IPS DF 6.9 (cell line): ENCODE results near the gene SMCO2.

Experiments
- DNase-seq: peaks from one replicate; pipeline ENCODE4 v3.0.0-alpha.2; 2013; ENCODE audit warnings: low read depth, low spot score
- H3K27ac ChIP-seq: one replicate; pipeline ENCODE4 v1.5.1; 2013; ENCODE audit warnings: low read length, control low read depth
- H3K27me3 ChIP-seq: 2 replicates; pipeline ENCODE4 v1.6.1; 2013; ENCODE audit warnings: mild to moderate bottlenecking, low read length; ENCODE audit not compliant: control insufficient read depth, insufficient read depth
- H3K36me3 ChIP-seq: 2 replicates; pipeline ENCODE4 v1.6.1; 2013; ENCODE audit warnings: low read length; ENCODE audit not compliant: control insufficient read depth, insufficient read depth
- H3K4me1 ChIP-seq: 2 replicates; pipeline ENCODE4 v1.6.1; 2013; ENCODE audit warnings: low read length; ENCODE audit not compliant: control insufficient read depth, insufficient read depth
- H3K4me3 ChIP-seq: 2 replicates; pipeline ENCODE4 v1.5.1; 2013; ENCODE audit warnings: mild to moderate bottlenecking, low read length
- H3K9me3 ChIP-seq: 2 replicates; pipeline ENCODE4 v1.6.1; 2013; ENCODE audit warnings: low read length, inconsistent platforms; ENCODE audit not compliant: control insufficient read depth, insufficient read depth
- WGBS: extraction: QIAGEN DNeasy Blood & Tissue Kit; methylation state at CpG from one replicate; pipeline ENCODE4 v1.1.7; 2013; ENCODE audit warnings: mixed read lengths, missing lambda C conversion rate; ENCODE audit not compliant: insufficient read length, insufficient coverage; 5-methylcytosine and 5-hydroxymethylcytosine counted together

SMCO2 gene

DNA sequence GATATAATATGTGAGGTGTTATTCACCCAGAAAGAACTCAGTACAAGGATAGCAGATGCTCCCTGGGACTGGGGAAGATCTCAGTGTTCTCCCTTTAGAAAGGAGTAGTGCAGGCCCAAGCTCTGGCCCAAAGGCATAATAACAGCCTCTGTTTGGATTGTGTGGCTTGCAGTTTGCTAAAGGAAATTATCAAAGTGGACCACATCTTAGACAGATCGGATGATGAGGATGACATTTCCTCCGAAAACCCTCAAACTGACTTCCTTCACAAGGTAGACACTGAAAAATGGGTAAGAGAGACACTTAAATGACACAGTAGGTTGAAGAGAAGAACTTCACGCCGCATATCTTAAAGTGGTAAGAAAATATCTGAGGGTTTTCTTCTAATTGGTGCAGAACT is 26.1 kb downstream of the SMCO2 start:
- Histone ChIP-seq H3K36me3 (no peaks in the 10 kb centered on the region), H3K4me1 (no peaks in the 10 kb centered on the region), H3K27ac (no peak overlapping the region), H3K27me3 (no peaks in the 10 kb centered on the region), H3K9me3 (no peaks in the 10 kb centered on the region), H3K4me3 (no peak overlapping the region)
- no CpG with 5 or more reads among the region's 4 CpGs for WGBS
- no peak for DNase-seq

DNA sequence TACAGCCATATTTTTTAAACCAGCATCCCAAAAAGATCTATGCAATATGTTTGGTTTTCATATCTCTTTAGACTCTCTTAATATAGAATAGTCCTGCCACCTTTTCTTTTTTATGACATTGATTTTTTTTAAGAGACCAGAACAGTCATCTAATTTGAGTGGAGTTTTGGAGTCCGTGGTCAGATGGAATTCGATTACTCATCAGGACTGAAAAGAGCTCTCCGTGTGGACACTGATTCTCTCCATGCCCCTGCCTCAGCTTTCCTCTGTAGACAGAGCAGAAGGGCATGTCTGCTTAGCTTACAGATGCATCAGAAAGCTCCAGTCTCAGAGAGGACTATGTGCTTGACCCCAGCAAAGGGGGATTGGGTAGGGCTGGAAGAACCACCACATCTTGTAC is 27.8 kb downstream of the SMCO2 start:
- Histone ChIP-seq H3K4me3 (no peak overlapping the region), H3K9me3 (no peaks in the 10 kb centered on the region), H3K27me3 (no peaks in the 10 kb centered on the region), H3K4me1 (no peaks in the 10 kb centered on the region), H3K27ac (no peak overlapping the region), H3K36me3 (no peaks in the 10 kb centered on the region)
- no CpG with 5 or more reads among the region's 3 CpGs for WGBS
- DNase-seq: no peak

DNA sequence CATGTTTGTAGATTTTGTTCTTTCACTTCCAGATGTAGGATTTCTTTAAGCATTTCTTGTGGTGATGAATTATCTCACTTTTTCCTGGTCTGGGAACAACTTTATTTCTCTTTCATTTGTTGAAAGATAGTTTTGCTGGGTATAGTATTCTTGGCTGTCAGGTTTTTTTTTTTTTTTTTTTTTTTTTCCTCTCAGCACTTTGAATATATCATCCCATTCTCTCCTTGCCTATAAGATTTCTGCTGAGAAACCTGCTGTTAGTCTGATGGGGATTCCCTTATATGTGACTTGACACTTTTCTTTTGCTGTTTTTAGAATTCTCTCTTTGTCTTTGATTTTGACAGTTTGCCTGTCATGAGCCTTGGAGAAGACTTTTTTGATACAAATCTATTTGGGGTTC is 30.5 kb downstream of the SMCO2 start:
- no peak for DNase-seq
- Histone ChIP-seq H3K4me1 (no peaks in the 10 kb centered on the region), H3K27ac (no peak overlapping the region), H3K9me3 (no peaks in the 10 kb centered on the region), H3K36me3 (no peaks in the 10 kb centered on the region), H3K4me3 (no peak overlapping the region), H3K27me3 (no peaks in the 10 kb centered on the region)

DNA sequence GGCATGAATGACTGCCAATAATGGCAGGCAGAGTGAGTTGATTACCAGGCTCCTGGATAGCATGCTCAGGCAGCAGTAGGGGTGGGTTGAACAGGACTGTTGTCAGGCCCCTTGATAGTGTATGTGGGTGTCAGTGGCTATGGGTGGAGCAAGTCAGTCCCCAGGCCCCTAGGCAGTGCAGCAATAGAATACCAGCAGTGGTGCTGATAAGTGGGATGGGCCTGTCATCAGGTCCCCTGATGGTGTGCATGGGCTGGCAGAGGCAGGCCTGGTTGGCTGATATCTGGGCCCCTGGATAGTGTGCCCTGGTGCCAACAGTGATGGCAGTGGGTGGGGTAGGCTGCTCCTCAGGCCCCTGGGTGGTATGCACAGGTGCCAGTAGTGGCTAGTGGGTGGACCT is 32.4 kb downstream of the SMCO2 start:
- Histone ChIP-seq H3K4me1 (no peaks in the 10 kb centered on the region), H3K4me3 (no peak overlapping the region), H3K27ac (no peak overlapping the region), H3K27me3 (no peaks in the 10 kb centered on the region), H3K36me3 (no peaks in the 10 kb centered on the region), H3K9me3 (no peaks in the 10 kb centered on the region)
- no peak for DNase-seq

DNA sequence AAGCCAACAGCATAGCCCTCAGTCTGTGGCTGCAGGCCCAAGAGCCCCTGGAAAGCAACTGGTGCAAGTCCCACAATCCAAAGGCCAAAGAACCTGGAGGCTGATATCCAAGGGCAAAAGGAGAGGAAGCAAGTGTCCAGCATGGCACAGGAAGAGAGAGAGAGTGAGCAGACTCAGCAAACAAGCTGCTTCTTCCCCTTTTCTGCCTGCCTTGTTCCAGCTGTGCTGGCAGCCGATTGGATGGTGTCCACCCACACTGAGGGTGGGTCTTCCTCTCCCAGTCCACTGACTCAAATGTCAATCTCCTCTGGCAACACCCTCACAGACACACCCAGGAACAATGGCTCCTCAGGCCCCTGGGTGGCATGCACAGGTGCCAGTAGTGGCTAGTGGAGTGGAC is 33.5 kb downstream of the SMCO2 start:
- no peak overlapping the region for H3K27ac ChIP-seq
- no peaks in the 10 kb centered on the region for H3K36me3 ChIP-seq
- no peak overlapping the region for H3K4me3 ChIP-seq
- no peaks in the 10 kb centered on the region for H3K4me1 ChIP-seq
- DNase-seq: no peak
- no peaks in the 10 kb centered on the region for H3K9me3 ChIP-seq
- H3K27me3 ChIP-seq: no peaks in the 10 kb centered on the region
- WGBS: no CpG with 5 or more reads among the region's 1 CpG

DNA sequence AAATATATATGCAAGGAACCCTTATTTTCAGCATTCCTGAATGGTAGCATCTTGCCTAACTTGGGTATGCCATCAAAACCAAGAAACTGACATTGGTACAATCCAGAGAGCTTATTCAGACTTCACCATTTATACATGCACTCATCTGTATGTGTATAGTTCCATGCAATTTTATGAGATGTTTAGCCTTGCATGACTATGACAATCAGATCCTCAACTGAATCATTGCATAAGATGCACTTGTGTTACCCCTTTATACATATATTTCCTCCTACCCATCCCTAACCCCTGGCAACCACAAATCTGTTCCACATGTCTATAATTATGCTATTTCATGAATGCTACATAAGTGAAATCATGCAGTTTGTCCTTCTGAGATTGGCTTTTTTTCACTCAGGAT is 40.4 kb downstream of the SMCO2 start:
- no peak overlapping the region for H3K27ac ChIP-seq
- no peaks in the 10 kb centered on the region for H3K9me3 ChIP-seq
- no peak overlapping the region for H3K4me3 ChIP-seq
- H3K4me1 ChIP-seq: no peaks in the 10 kb centered on the region
- no peak for DNase-seq
- H3K27me3 ChIP-seq: no peaks in the 10 kb centered on the region
- no peaks in the 10 kb centered on the region for H3K36me3 ChIP-seq

DNA sequence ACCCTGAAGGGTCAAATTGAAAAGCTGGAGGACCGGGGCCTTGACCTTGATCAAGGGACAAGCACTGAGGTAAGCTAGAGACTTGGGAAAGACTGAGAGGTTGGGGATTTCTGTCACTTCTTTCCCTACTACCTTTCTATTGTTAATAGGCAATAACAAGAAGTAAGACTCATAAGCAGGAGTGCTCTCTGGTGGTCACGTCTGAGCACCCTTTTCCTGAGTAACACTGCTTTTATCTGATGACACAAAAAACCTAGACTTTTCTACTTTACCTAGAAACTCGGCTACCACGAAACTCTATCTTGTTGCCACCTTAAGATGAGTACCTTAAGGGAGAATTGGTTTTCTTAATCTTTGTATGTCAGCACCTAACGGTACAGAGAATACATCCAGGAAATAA is 41.9 kb downstream of the SMCO2 start:
- Histone ChIP-seq H3K4me3 (no peak overlapping the region), H3K9me3 (no peaks in the 10 kb centered on the region), H3K27ac (no peak overlapping the region), H3K27me3 (no peaks in the 10 kb centered on the region), H3K4me1 (no peaks in the 10 kb centered on the region), H3K36me3 (no peaks in the 10 kb centered on the region)
- no CpG with 5 or more reads among the region's 5 CpGs for WGBS
- DNase-seq: no peak

DNA sequence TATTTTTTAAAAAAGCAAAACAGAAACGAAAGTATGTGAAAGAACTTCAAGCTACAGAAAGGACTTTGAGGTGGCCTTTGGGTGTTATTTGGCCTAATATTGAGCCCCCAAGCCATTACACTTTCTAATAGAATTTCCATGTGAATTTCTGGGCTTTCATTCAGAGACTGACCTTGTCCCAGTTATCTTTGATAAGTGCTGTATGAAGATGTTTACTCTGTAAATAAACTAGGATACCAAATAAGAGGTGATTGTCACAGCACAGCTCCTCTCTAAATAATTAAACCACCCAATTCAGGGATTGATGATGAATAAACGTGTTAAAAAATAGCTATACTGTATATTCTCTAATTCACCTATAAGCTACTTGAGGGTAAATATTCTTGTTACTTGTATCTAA is 44.7 kb downstream of the SMCO2 start:
- no peak overlapping the region for H3K27ac ChIP-seq
- H3K27me3 ChIP-seq: no peaks in the 10 kb centered on the region
- H3K9me3 ChIP-seq: no peaks in the 10 kb centered on the region
- H3K4me3 ChIP-seq: no peak overlapping the region
- DNase-seq: no peak
- no peaks in the 10 kb centered on the region for H3K36me3 ChIP-seq
- H3K4me1 ChIP-seq: no peaks in the 10 kb centered on the region
- 100% methylated on average over 1 of the region's 2 CpGs for WGBS

DNA sequence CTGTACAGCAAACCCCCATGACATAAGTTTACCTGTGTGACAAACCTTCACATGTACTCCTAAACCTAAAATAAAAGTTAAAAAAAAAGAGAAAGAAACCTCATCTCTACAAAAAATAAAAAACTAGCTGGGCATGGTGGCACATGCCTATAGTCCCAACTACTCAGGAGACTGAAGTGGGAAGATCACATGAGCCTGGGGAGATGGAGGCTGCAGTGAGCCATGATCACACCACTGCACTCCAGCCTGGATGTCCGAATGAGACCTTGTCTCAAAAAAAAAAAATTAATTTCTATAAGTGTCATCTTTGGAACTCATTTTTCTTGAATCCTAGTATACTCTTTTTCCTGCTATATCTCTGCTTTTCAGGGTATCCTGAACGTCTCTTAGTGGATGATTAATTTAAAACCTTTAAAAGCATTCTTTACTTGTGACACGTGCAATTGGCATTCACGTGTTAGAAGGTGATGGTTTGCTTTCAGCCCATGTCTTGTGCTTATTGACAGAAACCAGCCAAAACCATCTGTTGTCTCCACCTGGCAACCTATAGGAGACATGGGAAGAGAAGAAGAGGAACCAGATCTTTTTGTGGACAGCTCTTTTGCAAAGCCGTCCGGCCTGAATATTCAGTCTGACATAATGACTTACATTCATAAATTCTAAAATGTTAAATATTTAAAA is 46.9 kb downstream of the SMCO2 start:
- no CpG with 5 or more reads among the region's 6 CpGs for WGBS
- no peak for DNase-seq
- Histone ChIP-seq H3K27me3 (no peaks in the 10 kb centered on the region), H3K9me3 (no peaks in the 10 kb centered on the region), H3K4me1 (no peaks in the 10 kb centered on the region), H3K36me3 (no peaks in the 10 kb centered on the region), H3K4me3 (no peak overlapping the region), H3K27ac (no peak overlapping the region)

DNA sequence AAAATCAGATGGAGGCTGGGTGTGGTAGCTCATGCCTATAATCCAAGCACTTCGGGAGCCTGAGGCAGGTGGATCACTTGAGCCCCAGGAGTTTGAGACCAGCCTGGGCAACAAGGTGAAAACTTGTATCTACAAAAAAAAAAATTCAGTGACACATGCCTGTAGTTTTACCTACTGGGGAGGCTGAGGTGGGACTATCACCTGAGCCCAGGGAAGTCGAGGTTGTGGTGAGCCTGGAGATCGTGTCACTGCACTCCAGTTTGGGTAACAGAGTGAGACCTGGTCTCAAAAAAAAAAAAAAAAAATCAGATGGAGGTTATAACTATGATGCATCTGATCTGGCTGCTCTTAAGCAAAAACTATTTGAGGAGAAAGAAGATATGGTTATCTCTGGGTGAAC is 50.9 kb downstream of the SMCO2 start:
- Histone ChIP-seq H3K9me3 (no peaks in the 10 kb centered on the region), H3K27me3 (no peaks in the 10 kb centered on the region), H3K27ac (no peak overlapping the region), H3K4me1 (no peaks in the 10 kb centered on the region), H3K36me3 (no peaks in the 10 kb centered on the region), H3K4me3 (no peak overlapping the region)
- no CpG with 5 or more reads among the region's 3 CpGs for WGBS
- no peak for DNase-seq

DNA sequence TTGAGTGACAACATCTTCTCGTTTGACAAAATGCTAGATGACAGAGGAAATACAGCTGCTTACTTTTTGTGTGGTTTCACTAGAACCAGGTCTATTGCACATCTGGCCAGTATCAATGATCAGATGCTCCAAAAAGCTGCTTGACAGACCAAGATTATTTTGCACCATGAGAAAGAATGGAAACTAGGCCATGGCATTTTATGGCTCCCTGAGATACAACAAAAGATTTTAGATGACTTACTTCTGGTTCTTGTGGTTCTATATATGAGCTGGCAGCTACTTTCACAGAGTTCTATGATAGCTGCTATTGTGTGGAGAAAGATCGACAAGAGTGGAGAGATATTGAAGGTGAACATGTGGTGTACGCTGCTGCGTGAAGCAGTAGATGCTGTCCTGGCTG is 51.6 kb downstream of the SMCO2 start:
- Histone ChIP-seq H3K36me3 (no peaks in the 10 kb centered on the region), H3K27ac (no peak overlapping the region), H3K4me3 (no peak overlapping the region), H3K4me1 (no peaks in the 10 kb centered on the region), H3K27me3 (no peaks in the 10 kb centered on the region), H3K9me3 (no peaks in the 10 kb centered on the region)
- no peak for DNase-seq
- WGBS: no CpG with 5 or more reads among the region's 4 CpGs
